Dermis lymphatic vessel endothelial cell (primary cell): Measurements from ENCODE around the gene CBX6. TPM values are rescaled to one million over a fixed set of nuclear protein-coding genes. Genes with fewer than 3 reads are reported as not detected.

Source experiments
- total RNA-seq: library from RNA; depleted of rRNA; stranded (reverse); fragments of >200 nt; gene quantifications from 2 replicates; pipeline ENCODE4 v1.2.1, GENCODE V29; 2014

The CBX6 gene
- total RNA-seq: 12.0 and 15.4 TPM in 2 replicates

DNA sequence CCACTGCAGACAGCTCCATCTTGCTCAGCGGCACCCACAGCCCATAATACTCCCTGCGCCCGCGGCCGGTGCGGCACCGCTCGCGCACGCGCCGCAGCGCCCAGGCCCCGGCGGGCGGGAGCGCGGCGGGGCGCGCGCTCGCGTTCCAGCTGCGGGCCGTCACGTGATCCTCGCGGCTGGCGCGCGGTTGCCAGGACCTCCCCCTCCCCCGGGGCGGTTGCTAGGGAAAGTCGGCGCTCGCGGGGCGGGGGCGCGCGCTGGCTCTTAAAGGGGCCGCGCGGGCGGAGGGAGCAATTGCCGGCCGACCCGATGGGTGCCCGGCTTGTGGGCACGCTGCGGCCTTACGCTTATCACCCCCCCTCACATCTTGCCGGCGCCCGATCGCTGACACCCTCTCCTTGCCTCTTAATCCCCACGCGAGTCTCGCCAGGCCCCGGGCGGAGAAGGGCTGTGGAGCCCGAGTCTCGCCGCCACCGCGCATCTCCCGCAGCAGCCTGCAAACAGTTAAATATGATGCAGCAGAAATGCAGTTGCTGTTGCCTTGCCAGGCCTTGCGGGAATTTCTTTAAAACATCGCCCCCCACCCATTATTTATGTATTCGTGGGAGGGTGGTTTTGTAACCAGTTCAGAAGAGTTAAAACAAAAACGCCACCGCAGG is at the start of gene CBX6:
Gene CBX6 (minus strand): TSS at position 45 of the 659 bp plus-strand sequence. CDS start 26 bp downstream, at position 19.

DNA sequence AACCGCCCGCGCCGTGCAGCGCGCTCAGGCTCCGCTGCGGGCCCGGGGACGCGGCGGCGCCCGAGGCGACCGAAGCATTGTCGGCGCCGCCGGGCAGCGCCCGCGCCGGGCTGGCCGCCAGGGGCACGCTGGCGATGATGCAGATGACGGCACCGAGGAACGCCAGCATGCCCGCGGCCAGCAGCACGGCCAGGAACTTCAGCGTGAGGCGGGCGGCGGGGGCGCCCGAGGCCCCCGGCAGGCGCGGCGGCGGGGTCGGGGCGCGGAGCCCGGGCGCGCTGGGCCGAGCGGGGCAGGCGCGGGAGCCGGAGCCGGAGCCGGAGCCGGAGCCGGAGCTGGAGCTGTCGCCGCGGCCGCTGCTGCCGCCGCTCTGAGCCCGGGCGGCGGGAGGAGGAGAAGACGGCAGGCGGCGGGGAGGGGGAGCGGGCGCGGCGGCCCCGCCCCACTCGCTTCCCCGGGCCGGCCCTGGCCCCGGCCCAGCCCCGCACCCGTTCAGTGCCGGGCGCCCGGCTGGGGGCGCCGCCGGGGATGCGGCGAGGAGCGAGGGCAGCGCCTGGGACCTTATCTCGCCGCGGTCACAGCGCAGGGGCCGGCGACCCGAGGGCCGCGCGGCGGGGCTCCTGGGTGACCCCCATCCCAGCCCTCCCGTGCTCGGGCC is 28.2 kb downstream of the CBX6 start, which contains the start of gene NPTXR:
Gene NPTXR (minus strand): TSS at position 372 of the 658 bp plus-strand sequence.

Other genes starting within 250 kb of the CBX6 start
- 0.11 and 0.60 TPM in 2 replicates for gene FAM227A, start 215.8 kb downstream of the CBX6 start, total RNA-seq
- 17.2 and 17.8 TPM in 2 replicates for gene CBY1, start 215.6 kb downstream of the CBX6 start, total RNA-seq
- 73.8 and 78.2 TPM in 2 replicates for gene TOMM22, start 190.3 kb downstream of the CBX6 start, total RNA-seq
- gene JOSD1, start 171.3 kb downstream of the CBX6 start, total RNA-seq: 76.0 and 84.6 TPM in 2 replicates
- gene GTPBP1, start 166.3 kb downstream of the CBX6 start, total RNA-seq: 19.2 and 19.9 TPM in 2 replicates
- 106 and 114 TPM in 2 replicates for gene SUN2, start 116.2 kb downstream of the CBX6 start, total RNA-seq
- gene DNAL4, start 78.1 kb downstream of the CBX6 start, total RNA-seq: 14.7 and 17.0 TPM in 2 replicates
- 0.09 and 0.11 TPM in 2 replicates for gene NPTXR, start 28.2 kb downstream of the CBX6 start, total RNA-seq
- gene APOBEC3A, start 85.4 kb upstream of the CBX6 start, total RNA-seq: not detected in 2 replicates
- gene APOBEC3B, start 110.1 kb upstream of the CBX6 start, total RNA-seq: 0.22 and 0.26 TPM in 2 replicates
- gene APOBEC3C, start 142.0 kb upstream of the CBX6 start, total RNA-seq: 0.22 and 0.26 TPM in 2 replicates
- gene APOBEC3D, start 148.9 kb upstream of the CBX6 start, total RNA-seq: 0.17 and 0.33 TPM in 2 replicates
- gene APOBEC3F, start 168.6 kb upstream of the CBX6 start, total RNA-seq: 3.6 and 4.5 TPM in 2 replicates
- gene APOBEC3G, start 205.1 kb upstream of the CBX6 start, total RNA-seq: 4.3 and 6.7 TPM in 2 replicates
- gene APOBEC3H, start 225.0 kb upstream of the CBX6 start, total RNA-seq: not detected in 2 replicates